GM19463 (cell line): Measurements from ENCODE around the gene PJA2.

Experiments used
- ATAC-seq: cut with Tn5 transposase; IDR thresholded peaks from one replicate; pipeline ENCODE4 v1.9.1; 2021; ENCODE audit warnings: mild to moderate bottlenecking, moderate library complexity; ENCODE audit not compliant: unreplicated experiment

Gene PJA2

GRCh38 chr5:109408991-109409843, 557 bp downstream of the PJA2 start:
- peak; percentile 24 for ATAC-seq

DNA sequence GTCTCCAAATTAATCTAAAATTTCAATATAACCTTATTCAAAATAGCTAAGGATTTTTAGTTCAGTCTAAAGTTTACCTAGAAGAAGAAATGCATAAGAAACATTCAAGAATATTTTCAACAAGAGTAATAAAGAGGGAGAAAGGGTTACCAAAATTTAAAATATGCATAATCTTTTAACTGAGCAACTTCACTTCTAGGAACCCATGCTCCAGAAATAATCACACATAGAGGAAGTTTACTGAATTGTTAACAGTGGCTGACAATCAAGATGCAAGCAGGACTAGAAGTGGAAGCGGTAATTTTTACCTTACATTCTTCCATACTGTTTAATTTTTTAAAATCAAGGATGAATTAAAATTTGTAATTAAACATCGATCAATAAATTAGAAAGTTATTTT, 1.9 kb downstream of the PJA2 start:
- no peak for ATAC-seq

- no peak for ATAC-seq
Measured at GRCh38 chr5:109406719-109407118, 3.1 kb downstream of the PJA2 start.

DNA sequence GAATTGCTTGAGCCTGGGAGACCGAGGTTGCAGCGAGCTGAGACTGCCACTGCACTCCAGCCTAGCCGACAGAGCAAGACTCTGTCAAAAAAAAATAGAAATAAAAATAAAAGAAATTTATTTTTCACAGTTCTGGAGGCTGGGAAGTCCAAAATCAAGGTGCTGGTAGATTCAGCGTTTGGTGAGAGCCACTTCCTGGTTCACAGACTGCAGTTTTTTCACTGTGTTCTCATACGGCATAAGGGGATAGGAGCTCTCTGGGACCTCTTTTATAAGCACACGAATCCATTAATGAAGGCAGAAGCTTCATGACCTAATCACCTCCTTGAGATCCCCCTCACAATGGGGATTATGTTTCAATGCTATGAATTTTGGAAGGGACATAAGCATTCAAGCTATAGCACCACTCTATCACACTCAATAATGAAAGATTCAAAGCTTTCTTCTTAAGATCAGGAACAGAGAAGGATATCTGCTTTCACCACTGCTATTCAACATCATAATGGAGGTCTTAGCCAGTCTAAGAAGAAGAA, 5.3 kb downstream of the PJA2 start:
- no peak for ATAC-seq

- no peak for ATAC-seq
Measured at GRCh38 chr5:109403469-109403868, 6.3 kb downstream of the PJA2 start.

GRCh38 chr5:109399092-109399759, 10.5 kb downstream of the PJA2 start:
- ATAC-seq, result no peak

DNA sequence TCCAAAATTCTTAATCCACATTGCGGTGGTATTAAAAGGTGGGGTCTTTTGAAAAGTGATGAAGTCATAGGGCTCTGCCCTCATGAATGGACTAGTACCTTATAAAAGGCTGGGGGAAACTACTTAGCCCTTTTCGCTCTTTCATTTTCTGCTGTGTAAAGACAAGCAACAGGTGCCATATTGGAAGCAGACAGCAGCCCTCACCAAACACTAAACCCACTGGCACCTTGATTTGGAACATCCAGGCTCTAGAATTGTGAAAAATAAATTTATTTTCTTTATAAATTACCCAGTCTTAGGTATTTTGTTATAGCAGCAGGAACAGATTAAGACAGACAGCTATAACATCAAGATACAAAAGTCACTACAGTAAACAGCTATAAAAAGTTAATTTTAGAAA, 12.8 kb downstream of the PJA2 start:
- no peak for ATAC-seq

- no peak for ATAC-seq
Measured at GRCh38 chr5:109394806-109395205, 15.0 kb downstream of the PJA2 start.

- ATAC-seq, result no peak
Measured at GRCh38 chr5:109390188-109390587, 19.6 kb downstream of the PJA2 start.

- no peak for ATAC-seq
Measured at GRCh38 chr5:109388407-109388806, 21.4 kb downstream of the PJA2 start.

DNA sequence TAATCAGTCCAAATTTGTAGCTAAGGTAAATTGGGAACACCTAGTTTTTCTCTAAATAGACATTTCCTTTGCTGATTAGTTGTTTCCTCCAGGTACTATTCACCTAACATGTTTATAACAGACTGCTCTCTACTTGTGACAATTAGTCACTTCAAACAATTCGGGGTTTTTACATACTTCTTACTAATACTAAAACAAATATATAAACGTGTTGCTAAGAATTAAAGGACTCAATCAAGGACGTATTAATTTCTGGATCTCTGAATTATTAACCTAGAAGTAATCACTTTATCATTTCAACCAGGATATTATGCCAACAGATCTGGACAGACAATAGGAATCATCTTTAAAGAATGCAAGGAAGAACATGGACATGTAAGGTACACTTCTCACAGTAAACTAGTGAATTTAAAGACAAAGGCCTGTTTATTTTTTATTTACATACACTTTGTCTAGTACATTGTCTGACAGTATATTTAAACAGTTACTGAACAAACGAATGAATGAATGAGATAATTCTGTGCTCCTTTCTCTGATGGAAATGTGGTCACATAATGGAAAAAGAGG, 22.3 kb downstream of the PJA2 start:
- ATAC-seq, result no peak

GRCh38 chr5:109378095-109378494, 31.7 kb downstream of the PJA2 start:
- no peak for ATAC-seq

GRCh38 chr5:109374625-109375024, 35.1 kb downstream of the PJA2 start:
- ATAC-seq, result no peak

DNA sequence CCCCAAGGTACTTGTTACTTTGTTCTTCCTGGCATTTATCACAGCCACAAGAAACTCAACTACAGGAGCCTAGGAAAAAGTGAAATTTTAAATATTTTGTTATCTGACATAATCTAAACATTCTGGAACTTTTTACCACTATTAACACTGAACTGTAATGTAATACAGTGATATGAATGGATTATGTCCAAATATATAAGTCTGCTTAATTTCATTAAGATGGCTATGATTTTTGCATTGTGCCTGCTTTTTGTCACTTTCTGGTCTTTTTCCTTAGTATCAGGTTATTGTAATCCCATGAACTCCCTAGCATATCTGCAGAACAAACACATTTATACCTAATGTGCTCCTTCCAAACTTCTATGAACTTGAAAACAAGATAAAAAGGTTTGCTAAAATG, 35.8 kb downstream of the PJA2 start:
- ATAC-seq, result no peak

DNA sequence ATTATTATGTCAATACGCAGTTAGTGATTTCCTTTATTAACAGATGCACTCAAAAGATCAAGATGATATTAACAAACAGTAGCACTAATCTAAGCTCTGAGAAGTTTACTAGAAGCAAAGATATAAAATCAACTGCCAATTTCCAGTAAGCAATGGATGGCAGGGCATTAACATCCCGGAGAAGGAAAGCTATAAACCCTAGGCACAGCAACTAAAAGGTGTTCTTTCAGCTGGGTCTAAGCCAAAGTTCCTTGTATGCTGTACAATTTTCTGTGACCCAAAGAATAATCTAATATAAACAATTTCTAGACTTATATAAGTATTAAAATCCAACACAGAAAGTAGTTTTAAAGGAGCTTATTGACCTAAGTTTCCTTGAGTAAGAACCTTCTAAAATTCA, 39.4 kb downstream of the PJA2 start:
- ATAC-seq, result no peak

- no peak for ATAC-seq
Measured at GRCh38 chr5:109365653-109366052, 44.1 kb downstream of the PJA2 start.

DNA sequence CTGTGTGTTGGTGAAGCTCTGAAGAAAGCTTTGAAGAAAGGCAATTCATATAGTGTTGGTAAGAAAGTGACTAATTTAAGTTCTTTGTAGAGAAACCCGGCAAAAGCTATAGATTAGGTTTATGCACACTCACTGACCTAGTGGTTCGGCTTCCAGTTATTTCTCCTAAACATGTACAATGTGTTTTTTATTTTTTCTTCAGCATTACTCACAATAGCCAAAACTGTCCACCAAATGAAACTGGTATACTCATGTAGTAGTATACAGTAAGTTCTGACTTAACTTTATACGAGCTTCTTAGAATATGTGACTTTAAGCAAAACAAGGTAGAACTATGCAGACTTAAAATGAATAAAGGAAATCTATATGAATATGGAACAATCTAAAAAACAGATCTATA, 44.8 kb downstream of the PJA2 start:
- no peak for ATAC-seq

- ATAC-seq, result no peak
Measured at GRCh38 chr5:109359642-109360041, 50.1 kb downstream of the PJA2 start.

- ATAC-seq, result no peak
Measured at GRCh38 chr5:109357807-109358206, 52.0 kb downstream of the PJA2 start.

GRCh38 chr5:109354761-109355160, 55.0 kb downstream of the PJA2 start:
- ATAC-seq, result no peak

- no peak for ATAC-seq
Measured at GRCh38 chr5:109351988-109352864, 57.5 kb downstream of the PJA2 start.
